Neural cell (in vitro differentiated cells): Measurements from ENCODE around the gene PDE4A.
A peak's percentile ranks its signal among the peaks of the same experiment; 100 is the strongest.

ENCODE experiments used
- CTCF ChIP-seq: fragments of 450-650 bp; IDR thresholded peaks from 2 replicates; pipeline ENCODE4 v1.5.1; 2014; ENCODE audit warnings: antibody characterized with exemption, mild to moderate bottlenecking, moderate library complexity; ENCODE audit not compliant: poor library complexity, severe bottlenecking
- EP300 ChIP-seq: fragments of 450-650 bp; conservative IDR thresholded peaks from 2 replicates; pipeline ENCODE4 v1.6.1; 2014; ENCODE audit warnings: antibody characterized with exemption, mild to moderate bottlenecking, moderate library complexity; ENCODE audit not compliant: poor library complexity, severe bottlenecking
- EZH2 ChIP-seq: fragments of 200-600, 300-800 bp; shearing (Covaris generic), sonication (generic); IDR thresholded peaks from 2 replicates; pipeline ENCODE4 v1.6.1; 2014; ENCODE audit warnings: antibody characterized with exemption, low read length, borderline replicate concordance, mild to moderate bottlenecking; ENCODE audit not compliant: insufficient read depth, poor library complexity, severe bottlenecking
- POLR2AphosphoS5 ChIP-seq: IDR thresholded peaks from 2 replicates; pipeline ENCODE4 v1.6.1; 2012
- REST ChIP-seq: IDR thresholded peaks from 2 replicates; pipeline ENCODE4 v1.6.1; 2012; ENCODE audit warnings: borderline replicate concordance
- SMC3 ChIP-seq: fragments of 450-650 bp; conservative IDR thresholded peaks from 2 replicates; pipeline ENCODE4 v1.6.1; 2014; ENCODE audit warnings: antibody characterized with exemption, mild to moderate bottlenecking, moderate library complexity; ENCODE audit not compliant: poor library complexity
- TAF1 ChIP-seq: IDR thresholded peaks from 2 replicates; pipeline ENCODE4 v1.6.1; 2012; ENCODE audit warnings: low read depth

- TF ChIP-seq CTCF (peak; percentile 91), EP300 (no peak), POLR2AphosphoS5 (no peak), EZH2 (no peak), TAF1 (no peak), REST (peak; percentile 15), SMC3 (peak; percentile 81)
These were observed 3.8 kb downstream of the PDE4A start for GRCh38 chr19:10424011-10424637.
